Measurements from ENCODE around the gene BUD13.

The BUD13 gene

GRCh38 chr11:116808262-116809175 lies 35.7 kb upstream of the BUD13 start:
- H3K4me1 ChIP-seq (ENCODE audit: control insufficient read depth, insufficient read depth, low read length), result no peaks in the 10 kb centered on the region
- ChIA-PET POLR2A (no interaction called here), CTCF (interaction anchor here (0.9 kb wide), 1 partner anchor 11 kb away, joined by 4 read pairs; no protein-coding TSS in a partner anchor)
- TF ChIP-seq INSM2 (tag by site-specific recombination; IDR thresholded peaks at IDR 0.05), result no peak
- no peak for TF ChIP-seq ZNF146 (tag by site-specific recombination; IDR thresholded peaks at IDR 0.05)
- TF ChIP-seq ZNF704 (tag by site-specific recombination; IDR thresholded peaks at IDR 0.05), result no peak
- no peak for TF ChIP-seq FEZF1 (tag by site-specific recombination; IDR thresholded peaks at IDR 0.05)
- TF ChIP-seq MZF1 (tag by site-specific recombination; IDR thresholded peaks at IDR 0.05; ENCODE audit: borderline replicate concordance), result no peak
- no peak for TF ChIP-seq ZNF513 (tag by site-specific recombination; IDR thresholded peaks at IDR 0.05)
- no peak for TF ChIP-seq ZNF19 (tag by site-specific recombination; IDR thresholded peaks at IDR 0.05; ENCODE audit: low read depth)
- no peak for TF ChIP-seq ZBTB11 (tag by site-specific recombination; conservative IDR thresholded peaks at IDR 0.05; ENCODE audit: low read depth)
- TF ChIP-seq ZNF629 (tag by site-specific recombination; IDR thresholded peaks at IDR 0.05), result no peak
- no peak for TF ChIP-seq KLF10 (tag by site-specific recombination; IDR thresholded peaks at IDR 0.05)
- no peak for TF ChIP-seq ZNF610 (tag by site-specific recombination; IDR thresholded peaks at IDR 0.05; ENCODE audit: borderline replicate concordance)
- TF ChIP-seq ZNF768 (tag by site-specific recombination; IDR thresholded peaks at IDR 0.05), result no peak
- TF ChIP-seq ZBTB17 (tag by site-specific recombination; IDR thresholded peaks at IDR 0.05), result no peak
- no peak for TF ChIP-seq ZNF266 (tag by site-specific recombination; IDR thresholded peaks at IDR 0.05; ENCODE audit: low read depth)
- no peak for TF ChIP-seq PRDM6 (tag by site-specific recombination; IDR thresholded peaks at IDR 0.05)
- no peak overlapping the region for H3K27ac ChIP-seq (ENCODE audit: extremely low read depth, low read depth, low read length)
- H3K36me3 ChIP-seq (ENCODE audit: control insufficient read depth in 2 of 2, insufficient read depth in 1 of 2, low read length in 2 of 2), result no peaks in the 10 kb centered on the region
- no peak overlapping the region for H3K4me3 ChIP-seq (ENCODE audit: low read depth, low read length)
- H3K9me3 ChIP-seq (ENCODE audit: control insufficient read depth, insufficient read depth, low read depth, low read length), result no peaks in the 10 kb centered on the region
